Placental pericyte (primary cell): Measurements from ENCODE around the gene IL6ST. TPM values are rescaled to one million over a fixed set of nuclear protein-coding genes. Genes with fewer than 3 reads are reported as not detected.

ENCODE experiments used
- small RNA-seq: library from RNA; depleted of rRNA; stranded (forward); fragments of <200 nt; gene quantifications from one replicate; pipeline ENCODE3, GENCODE V24; 2012; ENCODE audit warnings: low replicate concordance
- total RNA-seq: library from RNA; depleted of rRNA; stranded (reverse); fragments of >200 nt; gene quantifications from 2 replicates; pipeline ENCODE4 v1.2.3, GENCODE V29; 2012

The IL6ST gene
- 666 and 1,184 TPM in 2 replicates for total RNA-seq

DNA sequence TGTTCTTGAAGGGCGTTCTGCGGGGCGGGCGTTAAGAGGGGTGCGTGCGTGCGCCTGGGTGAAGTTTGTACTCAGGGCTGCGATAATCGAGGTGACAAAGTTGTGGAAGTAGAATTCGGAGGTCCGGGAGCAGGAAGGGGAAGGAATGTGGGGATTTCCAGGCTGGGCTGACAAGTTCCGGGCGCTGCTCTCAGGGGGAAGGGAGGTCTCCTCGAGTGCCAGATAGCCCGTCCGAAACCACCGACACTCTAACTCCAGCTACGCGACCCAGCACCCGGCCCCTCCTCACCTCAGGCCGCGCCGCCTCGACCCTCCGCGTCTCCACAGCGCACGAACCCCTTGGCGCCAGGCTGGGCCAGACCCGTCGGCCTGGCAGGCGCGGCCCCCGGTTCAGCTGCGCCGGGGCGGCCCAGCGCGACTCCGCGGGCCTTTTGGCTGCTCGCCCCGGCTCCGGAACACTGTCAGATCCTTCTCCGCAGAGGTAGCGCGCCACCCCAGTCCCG lies at the start of gene IL6ST:
IL6ST (minus strand) TSS at position 469 of the 503 bp plus-strand sequence. CDS start 18,685 bp downstream, outside the sequence.

Small RNA genes lying within 50 kb of the gene (small RNA-seq; reads per million reads assigned to genes)
- gene AC016596.1: not detected
- not detected for gene RF01210

Other genes with a start within 250 kb of the IL6ST start
- gene IL31RA, start 143.6 kb downstream of the IL6ST start, total RNA-seq: 2.0 and 7.6 TPM in 2 replicates
- 0.44 and 0.72 TPM in 2 replicates for gene ANKRD55, start 238.4 kb upstream of the IL6ST start, total RNA-seq